GM21423 (cell line): ENCODE measurements around the gene SRMS.

Source experiments
- ATAC-seq: cut with Tn5 transposase; IDR thresholded peaks from one replicate; pipeline ENCODE4 v1.9.1; 2021; ENCODE audit warnings: mild to moderate bottlenecking, moderate library complexity; ENCODE audit not compliant: unreplicated experiment

Gene SRMS

GRCh38 chr20:63503524-63503923, 44.0 kb downstream of the SRMS start:
- ATAC-seq: no peak

GRCh38 chr20:63502671-63503172, 44.8 kb downstream of the SRMS start:
- no peak for ATAC-seq

- ATAC-seq: no peak
Measured at GRCh38 chr20:63501818-63502670, 45.5 kb downstream of the SRMS start.

GRCh38 chr20:63500902-63501817, 46.4 kb downstream of the SRMS start:
- ATAC-seq: no peak

DNA sequence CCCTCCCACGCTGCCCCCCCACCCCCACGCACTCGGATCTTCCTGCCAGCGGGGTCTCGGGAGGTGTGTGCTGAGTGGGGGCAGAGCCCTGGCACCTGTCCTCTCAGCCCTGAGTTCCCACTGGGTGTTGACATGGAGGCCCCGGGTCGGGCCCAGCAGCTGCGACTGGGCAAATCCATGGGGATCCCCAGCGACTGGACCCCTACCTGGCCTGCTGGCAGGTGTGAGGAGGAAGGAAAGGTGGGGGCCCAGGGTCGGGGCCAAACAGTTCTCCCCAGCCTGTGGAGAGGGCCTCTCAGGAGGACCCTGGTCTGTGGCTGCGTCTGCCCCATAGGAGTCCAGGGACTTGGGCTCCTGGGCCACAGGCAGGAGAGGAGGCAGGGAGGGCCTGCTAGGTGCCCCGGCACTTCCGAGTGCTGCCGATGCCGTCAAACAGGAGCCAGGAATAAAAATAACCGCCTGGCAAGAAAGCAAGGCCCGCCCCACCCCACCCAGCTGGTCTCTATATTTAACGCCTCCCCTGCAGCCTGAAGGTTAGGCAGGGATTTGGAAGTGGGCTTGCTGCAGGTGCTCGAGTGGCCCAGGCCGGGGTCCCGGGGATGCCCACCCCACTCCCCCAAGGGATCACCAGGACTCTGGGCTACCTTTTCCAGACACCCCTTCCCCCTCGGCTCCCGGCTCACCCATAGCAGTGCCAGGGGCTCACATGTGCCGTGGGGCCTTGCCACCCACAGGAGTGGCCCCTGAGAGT, 47.2 kb downstream of the SRMS start:
- no peak for ATAC-seq

- no peak for ATAC-seq
Measured at GRCh38 chr20:63499338-63499969, 48.1 kb downstream of the SRMS start.

- no peak for ATAC-seq
Measured at GRCh38 chr20:63498960-63499337, 48.6 kb downstream of the SRMS start, which contains the start of gene EEF1A2. Gene EEF1A2, minus strand, starts transcription at chr20:63499083. Its CDS starts 1,320 bp downstream, at chr20:63497763.

DNA sequence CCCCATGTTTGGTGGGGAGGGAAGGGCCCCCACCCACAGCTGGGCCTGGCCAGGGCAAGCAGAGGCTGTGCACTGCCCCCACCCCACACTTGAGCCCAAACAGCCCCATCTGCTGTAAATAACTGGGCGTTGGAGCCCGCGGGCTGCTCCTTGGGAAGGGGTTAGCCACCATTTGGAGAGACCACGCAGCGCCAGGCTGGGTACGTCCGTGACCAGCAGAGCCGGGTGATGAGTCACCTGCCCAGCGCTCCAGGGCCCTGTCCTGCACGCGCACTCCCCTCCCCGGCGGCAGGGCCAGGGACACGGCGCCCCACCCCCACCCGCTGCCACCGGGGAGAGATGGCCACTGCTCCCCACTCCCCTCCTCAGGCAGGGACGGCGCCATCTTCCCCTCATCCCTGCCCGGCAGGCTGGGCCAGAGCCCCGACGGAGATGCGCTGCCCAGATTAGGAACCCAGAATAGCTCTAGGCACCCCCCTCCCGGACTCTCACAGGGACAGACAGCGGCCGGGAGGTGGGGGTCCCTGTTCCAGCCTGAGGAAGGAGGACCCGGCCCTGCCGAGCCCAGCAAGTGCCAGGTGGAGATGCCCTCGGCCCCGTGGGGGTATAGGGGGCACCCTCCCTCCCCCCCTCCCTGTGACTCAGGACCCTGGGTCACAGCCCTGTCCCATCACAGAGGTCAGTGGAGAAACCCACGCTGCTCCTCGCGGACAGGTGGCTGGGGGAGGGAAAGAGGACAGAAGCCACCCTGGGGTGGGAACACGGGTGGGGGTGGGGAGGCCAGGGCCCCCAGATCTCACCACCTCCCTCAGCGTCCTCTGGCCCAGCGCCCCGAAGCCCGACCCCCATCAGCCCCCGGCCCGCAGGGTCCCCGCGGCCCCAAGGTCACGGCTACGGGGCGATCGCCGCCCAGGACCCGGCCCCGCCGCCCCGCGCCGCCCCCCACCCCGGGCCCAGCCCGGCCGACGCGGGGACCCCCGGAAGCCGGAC, 49.3 kb downstream of the SRMS start:
- no peak for ATAC-seq

DNA sequence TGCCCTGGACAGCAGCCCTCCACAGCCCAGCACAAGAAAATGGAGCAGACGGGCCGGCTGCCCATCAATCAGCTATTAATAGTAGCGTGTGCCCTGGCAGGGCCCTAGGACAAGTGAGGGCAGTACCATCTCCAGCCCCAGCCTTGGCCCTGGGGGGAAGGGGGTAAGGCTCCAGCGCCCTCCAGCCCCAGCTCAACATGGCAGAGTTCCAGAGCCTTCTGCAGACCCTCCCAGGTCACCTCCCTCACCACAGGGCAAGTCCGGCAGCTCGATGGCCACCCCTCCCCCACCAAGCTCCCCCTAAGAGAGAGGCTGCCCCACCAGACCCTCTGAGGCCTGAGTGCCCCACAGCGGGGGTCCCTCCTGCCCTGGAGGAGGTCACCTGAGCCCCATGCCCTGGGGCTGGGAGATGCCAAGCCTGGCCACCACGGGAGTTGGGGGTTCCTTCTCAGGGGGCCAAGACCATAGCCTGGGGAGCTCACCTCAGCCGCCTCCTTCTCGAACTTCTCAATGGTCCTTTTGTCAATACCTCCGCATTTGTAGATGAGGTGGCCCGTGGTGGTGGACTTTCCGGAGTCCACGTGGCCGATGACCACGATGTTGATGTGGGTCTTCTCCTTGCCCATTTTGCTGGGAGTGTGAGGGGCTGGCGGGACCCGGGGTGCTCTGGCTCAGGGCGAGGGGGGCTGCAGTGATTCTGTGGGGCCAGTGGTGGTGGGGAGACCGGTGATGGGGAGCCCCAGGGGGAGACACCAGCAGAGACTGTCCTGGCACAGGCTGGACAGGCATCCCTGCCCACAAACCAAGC, 50.2 kb downstream of the SRMS start:
- ATAC-seq: no peak

- ATAC-seq: no peak
Measured at GRCh38 chr20:63496596-63497120, 50.9 kb downstream of the SRMS start.

GRCh38 chr20:63495741-63496595, 51.6 kb downstream of the SRMS start:
- no peak for ATAC-seq

GRCh38 chr20:63495167-63495720, 52.3 kb downstream of the SRMS start:
- no peak for ATAC-seq

DNA sequence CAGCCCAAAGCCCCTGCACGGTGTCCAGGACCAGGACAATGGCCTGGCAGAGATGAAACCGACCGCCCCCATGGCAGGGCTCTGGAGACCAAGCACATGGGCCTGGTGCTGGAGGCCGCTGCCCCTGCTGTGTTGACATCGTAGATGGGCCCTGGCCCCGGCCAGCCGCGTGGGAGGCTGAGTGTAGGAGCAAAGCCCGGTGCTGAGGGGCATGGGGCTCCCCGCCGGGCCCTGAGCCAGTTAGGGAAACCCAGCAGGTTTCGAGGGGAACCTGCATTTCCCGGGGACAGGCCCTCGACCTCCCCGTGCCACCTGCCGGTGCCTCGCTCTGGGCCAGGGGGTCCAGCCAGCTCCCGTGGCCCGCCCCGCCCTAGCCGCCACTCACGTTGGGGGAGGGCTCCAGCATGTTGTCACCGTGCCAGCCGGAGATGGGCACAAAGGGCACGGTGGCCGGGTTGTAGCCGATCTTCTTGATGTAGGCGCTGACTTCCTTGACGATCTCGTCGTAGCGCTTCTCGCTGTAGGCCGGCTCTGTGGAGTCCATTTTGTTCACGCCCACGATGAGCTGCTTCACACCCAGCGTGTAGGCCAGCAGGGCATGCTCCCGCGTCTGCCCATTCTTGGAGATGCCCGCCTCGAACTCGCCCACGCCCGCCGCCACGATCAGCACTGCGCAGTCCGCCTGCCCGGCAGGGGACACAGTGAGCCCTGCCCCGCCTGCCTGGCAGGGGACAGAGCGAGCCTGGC, 53.0 kb downstream of the SRMS start:
- ATAC-seq: no peak

DNA sequence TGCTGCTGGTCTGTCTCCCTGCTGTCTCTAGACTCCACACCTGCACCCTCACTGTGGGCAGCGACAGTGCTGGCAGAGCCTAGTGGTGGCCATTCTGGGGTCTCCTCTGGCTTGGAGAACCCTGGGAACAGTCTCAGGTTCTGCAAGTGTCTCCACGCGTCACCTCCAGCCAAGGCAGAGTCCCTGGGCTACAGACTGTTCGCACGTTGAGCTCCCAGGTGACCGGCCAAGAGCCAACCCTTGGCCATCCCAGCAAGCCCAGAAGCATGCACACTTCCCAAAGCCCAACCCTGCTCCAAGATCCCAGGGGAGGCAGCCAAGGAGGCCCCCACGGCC, 53.5 kb downstream of the SRMS start:
- ATAC-seq: no peak

- ATAC-seq: no peak
Measured at GRCh38 chr20:63493563-63494020, 54.0 kb downstream of the SRMS start.

DNA sequence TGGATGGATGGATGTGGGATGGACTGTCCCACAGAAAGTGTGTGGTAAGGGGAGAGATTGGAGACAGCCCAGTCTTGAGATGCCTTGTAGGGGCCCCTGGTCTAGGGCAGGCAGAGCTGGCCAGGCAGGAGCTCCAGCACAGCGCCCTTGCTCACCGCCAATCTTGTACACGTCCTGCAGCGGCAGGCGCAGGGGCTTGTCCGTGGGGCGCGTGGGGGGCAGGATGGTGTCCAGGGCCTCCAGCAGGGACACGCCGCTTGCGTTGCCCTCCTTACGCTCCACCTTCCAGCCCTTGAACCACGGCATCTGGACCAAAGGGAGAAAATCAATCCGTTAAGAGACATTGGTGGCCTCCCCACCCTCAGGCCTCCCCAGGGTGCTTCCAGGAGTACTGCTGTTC, 54.6 kb downstream of the SRMS start:
- ATAC-seq: no peak
